Measurements from ENCODE around the gene DDX11.
A peak's percentile ranks its signal among the peaks of the same experiment; 100 is the strongest.
"Not testable (repeated sequence)": the region's sequence is repeated elsewhere in the genome, so short reads cannot be mapped to it uniquely, and the experiment has no call there.

Gene DDX11

DNA sequence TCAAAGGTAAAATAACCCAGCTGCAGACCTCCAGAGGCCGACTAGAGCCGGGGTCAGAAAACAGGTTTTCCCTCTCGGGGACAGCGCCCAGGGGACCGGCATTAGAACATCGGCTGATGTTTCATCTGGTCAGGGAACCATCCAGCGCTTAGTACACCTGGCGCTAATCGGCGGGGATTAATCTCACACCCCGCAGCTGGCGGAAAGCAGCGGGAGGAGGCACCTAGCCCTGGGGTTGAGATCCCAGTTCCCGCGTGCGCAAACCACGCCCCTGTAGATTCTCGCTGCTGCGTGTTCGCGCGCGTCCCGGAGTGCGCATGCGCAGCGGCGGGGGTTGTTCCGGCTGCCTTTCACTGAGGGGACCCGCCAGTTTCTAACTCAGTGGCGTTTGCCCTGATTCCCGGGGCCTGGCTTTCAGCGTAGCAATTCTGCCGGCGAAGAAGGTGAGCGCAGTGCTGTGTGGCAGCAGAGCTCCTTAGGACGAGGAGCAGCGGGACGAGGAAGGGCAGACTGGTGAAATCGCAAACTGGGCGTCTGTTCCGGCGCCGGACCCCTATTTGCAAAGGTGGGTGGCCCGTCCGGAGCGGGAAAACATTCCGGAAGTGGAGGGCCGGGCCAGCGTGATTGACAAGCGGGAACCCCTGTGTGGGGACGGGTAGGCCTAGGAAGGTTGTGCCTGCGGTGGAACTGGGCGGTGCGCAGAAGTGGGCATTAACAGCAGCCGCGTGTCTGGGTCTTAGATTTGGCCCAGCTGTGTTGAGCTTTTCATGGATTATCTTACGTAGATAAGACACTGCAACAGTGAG is at the start of gene DDX11:
TSS of gene DDX11 (plus strand) at position 334 of the 806 bp plus-strand sequence. CDS start 4,534 bp downstream, outside the sequence.
- DNase-seq: peak; percentile 88

DNA sequence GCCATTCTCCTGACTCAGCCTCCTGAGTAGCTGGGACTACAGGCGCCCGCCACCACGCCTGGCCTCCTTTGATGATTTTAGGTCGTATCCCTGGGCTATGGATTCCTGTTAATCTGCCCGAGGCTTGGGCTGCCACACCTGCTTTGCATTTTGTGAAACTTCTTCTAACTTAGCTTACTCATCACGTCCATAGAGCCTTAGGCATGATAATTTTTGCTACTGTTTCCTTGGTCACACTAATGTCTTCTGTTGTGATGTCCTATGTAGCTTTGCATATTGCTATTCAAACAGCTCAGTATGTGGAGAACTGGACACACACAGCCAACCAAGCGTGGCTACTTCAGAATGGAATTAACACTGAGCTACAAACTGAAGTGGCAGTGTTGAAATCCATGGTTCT is 47.5 kb upstream of the DDX11 start:
- DNase-seq: no peak

DNA sequence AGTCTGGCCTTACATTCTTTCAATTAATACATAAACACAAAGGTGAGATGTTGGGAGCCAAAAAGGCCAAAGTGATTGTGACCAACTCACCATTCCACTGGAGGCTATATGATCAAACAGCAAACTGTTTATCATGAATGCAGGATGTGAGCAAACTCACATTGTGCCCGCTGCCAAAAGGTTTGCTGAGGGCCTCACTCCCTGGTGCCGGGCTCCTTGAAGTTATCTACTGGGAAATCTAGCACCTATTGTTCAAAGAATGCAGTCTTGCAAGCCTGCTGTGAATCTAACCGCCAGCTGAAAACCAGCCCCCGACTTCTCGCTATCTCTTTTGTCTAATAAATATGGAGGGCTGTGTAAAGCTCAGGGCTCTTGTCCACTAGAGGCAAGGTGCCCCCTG is 46.7 kb upstream of the DDX11 start:
- DNase-seq: not testable (repeated sequence)

DNA sequence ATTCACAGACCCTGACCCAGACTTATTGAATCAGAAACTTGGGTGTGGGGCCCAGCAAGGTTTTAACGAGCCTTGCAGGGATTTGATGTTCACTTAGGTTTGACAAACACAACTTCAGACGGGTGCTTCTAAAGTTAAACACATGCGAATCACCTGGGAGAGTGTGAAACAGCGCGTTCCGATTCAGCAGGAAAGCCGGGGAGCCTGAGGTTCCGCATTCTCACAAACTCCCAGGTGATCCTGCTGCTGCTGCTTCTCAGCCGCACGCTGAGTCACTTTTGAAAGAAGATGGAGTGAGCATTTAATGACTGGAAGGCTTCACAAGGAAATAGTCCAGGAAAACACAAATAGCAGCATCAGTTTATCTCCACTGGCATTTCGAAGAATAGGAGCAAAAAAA is 44.2 kb upstream of the DDX11 start:
- DNase-seq: no peak

DNA sequence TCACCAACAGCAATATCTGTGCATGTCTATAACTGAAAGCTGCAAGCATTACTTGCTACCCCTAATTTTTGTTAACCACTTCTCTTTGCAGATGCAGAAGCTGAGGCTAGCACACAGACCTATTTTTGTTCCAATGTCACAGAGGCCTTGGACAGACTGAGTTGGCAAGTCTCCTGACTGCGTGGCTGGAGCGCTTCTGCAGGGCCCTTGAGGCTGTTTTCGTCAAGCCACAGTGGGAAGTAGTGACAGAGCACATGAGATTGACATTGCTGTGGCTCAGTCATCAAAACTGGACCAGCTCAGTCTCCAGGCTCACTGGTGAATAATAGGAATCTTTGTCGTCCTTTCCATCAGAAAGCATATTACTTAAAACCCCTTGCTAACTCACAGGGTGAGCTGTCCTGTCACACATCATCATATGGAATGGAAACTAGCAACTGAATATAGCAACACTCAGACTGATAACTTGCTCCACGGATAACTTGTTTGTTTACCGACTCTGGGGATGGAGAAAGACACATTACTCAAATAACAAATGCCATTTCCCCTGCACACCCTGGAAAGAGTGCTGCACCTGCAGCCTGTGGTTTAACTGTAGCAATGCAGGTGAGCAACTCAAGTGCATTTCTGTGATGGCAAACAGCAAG is 43.6 kb upstream of the DDX11 start:
- DNase-seq: no peak

DNA sequence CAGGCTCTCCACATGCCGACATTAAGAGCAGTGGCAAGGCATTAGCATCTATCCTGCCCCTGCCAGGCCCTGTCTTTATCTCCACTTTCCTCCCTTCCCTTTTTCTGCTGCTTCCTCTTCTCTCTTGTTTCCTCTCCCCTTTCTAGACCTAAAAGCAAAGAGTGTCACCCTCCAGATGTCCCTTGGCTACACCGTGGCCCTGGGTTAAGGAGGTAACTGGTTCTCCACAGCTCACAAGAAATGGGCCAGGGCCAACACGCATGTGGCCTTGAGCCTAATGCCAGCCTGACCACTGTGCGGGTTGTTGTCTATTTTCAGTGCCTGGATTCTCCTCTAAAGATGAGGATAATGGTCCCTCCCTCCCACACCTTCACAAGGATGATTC is 41.7 kb upstream of the DDX11 start:
- no peak for DNase-seq

DNA sequence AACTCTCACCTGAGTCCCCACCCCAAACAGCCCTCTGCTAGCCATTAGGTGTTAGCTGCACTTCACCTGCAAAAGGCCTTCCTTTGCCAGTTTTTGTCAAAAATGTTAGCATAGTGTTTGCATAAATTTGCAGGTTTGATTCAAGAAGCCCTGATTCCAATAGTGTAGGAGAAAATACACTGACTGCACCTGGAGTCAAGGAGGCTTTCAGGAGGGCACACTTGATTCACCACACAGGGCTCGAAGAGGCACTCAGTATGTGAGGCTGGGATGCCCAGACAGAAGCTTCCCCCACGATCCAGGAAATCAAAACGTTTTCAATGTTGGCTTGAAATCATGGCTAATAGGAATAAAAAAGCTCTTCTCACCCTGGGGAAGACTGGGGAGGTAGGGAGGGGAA is 40.5 kb upstream of the DDX11 start:
- DNase-seq: no peak

DNA sequence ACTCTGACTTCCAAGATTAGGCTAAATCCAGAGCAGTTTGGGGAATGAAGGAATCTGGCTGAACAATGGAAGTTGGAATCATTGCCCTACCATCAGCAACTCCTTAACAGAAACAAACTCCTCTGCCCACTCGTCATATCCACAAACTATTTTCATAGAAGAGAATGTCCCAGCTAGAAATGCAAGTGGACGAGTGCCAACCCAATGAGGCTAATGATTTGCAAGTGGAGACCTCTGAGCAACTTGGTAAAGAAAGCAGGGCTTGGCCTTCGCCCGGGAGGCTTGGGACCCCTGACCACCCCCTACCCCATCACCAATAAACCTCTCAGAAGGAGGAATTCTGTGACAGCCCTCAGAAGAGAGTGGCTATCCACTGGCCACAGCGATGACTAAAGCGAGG is 40.0 kb upstream of the DDX11 start:
- no peak for DNase-seq

DNA sequence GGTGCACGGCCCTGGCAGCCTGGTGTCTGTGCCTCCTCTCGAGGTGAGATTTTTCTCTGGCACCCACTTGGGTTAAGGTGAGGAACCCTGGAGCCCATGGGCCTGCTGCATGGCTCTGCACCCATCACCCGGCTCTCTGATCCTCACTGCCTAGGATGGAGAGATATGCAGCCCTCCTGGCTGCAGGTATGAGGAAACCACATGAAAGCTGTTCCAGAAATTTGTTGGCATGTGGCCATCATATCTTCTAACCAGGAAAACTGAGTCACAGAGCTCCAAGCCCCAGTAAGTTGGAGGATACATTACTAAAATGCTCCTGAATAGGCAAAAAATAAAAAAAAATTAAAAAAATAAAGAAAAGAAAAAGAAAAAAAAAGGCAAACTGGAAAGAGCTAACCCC is 39.3 kb upstream of the DDX11 start:
- DNase-seq: no peak

DNA sequence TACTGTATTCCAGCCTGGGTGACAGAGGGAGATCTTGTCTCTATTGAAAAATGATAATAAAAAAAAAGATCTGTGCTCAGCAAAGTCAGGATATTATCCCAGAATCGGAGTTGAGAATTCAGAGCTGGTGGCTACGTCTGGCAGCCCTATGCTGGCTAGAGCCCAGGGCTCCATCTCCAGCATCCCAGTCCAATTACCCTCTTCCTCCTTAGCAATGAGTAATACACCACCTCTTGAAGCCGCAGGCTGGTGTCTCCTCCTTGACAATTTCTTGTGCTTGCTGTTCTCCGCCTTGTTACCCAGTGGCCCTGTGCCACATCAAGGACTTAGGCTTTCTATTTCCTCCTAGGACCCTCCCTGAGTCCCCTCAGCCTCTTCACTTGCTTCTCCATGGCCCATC is 38.4 kb upstream of the DDX11 start:
- no peak for DNase-seq

DNA sequence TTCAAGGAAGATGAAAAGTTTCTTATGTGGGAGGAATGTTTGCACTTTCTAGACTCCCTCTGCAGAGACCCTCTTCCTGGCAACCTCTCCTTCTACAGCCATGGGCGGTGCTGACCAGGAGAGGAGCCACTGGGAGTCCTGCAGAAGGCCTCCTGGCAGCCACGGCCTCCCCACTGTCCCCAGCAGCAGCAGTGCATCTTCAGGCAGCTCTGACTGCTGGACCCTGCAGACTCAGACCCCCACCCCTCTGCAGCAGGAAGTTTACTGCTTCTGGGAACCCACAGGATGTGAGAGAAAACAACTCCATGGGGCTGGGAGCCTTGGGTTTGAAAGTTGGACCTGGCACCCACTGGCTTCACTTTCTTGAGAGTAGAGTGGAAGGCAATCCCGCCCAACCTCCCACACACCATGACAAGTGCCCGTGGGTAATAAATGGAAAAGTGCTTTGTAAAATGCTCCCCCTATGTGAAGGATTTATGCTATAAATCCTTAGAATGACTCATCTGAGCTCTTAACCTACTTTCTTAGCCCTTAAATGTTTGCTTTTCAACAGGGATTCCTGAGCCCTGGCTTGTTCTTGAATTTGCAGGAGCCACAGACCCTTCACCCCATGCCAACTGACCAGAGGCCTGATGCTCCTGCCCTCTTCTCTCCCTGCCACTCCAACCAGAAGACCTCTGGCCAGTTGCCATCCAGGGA is 37.5 kb upstream of the DDX11 start:
- DNase-seq: peak; percentile 21

DNA sequence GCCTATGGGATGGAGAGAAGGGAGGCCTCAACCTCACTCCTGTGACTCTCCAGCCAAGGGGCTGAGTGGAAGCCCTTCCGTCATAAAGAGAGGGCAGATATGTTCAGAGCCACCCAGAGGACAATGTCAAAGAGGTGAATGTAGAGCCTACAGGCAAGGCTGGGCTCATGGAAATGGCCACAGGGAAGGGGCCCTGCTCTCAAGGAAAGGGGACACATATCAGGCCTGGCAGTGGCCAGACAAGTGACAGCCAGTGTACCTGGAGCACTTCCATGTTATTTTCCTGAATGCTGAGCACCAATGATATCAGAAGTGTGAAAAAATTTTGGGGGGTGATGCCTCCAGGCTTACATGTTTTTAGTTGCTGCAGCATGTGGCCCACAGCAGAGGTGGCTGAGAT is 36.6 kb upstream of the DDX11 start:
- no peak for DNase-seq

DNA sequence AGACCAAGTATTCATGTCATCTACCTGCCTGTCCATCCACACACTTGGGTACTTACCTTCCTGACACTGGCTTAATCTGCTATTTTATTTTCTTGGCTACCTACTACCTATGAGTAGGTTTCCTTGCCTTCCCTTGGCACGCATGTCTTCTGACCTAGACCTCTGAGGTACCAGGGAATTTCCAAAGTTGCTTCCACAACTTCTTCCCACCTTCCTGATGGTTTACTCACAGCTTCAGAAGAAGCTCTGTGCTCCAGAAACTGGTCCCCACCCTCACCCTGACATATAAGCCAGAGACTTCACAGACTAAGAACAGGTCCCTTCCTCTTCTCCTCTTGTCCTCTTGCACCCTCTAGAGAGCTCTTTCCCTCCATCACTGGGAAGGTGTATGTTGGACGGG is 35.7 kb upstream of the DDX11 start:
- DNase-seq: no peak

DNA sequence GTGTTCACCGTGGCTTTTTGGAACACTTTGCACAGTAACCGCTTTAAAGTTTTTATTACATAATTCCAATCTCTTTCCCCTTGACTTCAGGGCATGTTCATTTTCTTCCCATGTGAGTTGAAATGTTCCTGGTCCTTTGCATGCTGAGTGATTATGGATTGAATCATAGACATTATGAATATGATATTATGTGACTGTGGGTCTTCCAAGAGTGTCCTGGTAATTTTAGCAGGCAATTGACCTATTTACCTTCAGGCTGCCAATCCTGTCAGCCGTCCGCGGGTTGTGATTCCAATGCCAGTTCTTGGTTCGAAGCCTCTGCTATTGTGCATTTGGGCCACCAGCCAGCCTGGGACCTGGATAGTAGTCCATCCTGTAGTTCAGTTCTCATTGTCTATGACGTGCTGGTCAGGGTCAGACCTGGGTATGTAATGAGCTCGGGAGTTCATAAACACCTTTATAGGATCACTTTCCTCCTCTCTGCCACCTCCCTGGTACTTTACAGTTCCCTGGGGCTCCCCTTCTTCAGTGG is 32.6 kb upstream of the DDX11 start:
- no peak for DNase-seq

DNA sequence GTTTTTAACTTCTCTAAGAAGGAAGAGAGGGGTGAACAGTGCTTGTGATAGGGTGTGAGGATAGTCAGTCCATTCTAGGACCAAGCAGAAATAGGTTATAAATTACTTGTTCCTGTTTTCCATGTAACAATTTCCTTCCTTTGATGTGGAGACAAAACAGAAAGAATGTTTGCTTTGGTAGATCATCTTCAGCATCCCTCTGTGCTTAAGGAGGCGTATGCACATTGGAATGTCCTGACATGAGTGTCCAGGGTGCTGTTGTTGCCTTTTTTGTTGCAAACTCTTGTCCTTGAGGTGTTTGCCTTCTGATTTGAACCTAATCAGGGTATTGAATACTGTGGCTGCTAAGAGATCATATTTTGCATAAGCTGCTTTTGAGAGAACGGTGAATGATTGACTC is 23.5 kb upstream of the DDX11 start:
- not testable (repeated sequence) for DNase-seq

DNA sequence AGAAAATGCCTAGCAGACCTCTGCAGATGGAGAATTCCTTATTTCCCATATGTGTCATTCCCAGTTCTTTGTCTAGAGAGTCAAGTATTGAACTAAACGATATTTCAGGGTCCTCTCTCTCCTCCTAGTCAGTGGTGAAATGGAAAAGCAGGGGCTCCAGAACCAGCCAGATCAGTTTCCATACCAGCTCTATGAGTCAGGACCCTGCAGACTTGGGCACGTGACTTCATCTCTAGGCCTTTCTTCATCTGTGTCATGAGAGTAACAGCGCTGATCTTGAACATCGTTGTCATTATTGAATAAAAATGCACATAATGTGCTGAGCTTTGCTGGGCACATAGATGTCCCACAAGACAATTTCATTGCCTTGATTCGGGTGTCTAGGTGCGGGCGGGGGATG is 23.1 kb upstream of the DDX11 start:
- not testable (repeated sequence) for DNase-seq

DNA sequence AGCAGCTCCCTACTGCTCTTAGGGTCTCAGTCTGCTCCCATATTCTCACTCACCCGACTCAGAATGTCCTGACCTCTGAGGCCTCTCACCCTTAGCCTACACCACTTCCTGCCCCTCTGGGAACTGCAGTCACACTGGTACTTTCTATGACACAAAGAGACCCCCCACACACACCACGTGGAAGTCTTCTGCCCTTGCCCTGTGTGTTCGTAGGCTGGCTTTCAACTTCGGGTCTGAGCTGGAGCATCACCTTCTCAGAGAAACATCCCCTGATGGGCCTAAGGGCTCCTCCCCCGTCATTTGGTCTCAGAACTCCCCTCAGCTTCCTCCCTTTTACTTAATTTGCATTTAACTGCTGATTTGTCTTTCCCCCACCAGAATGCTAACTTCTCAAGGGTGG is 22.0 kb upstream of the DDX11 start:
- not testable (repeated sequence) for DNase-seq

DNA sequence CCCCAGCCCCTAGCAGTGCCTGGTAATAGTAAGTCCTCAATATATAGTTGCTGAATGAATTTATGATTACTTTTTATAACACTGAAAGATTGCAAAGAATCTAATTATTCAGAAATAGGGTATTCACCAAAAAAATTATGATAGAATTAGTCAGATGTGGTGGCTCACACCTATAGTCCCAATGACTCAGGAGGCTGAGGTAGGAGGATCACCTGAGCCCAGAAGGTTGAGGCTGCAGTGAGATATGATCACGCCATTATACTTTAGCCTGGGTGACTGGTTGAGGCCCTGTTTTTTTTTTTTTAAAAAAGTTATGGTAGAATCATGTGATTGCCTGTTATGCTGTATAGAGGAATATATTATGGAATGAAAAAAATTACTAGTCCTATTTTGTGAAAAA is 21.5 kb upstream of the DDX11 start:
- DNase-seq: not testable (repeated sequence)

DNA sequence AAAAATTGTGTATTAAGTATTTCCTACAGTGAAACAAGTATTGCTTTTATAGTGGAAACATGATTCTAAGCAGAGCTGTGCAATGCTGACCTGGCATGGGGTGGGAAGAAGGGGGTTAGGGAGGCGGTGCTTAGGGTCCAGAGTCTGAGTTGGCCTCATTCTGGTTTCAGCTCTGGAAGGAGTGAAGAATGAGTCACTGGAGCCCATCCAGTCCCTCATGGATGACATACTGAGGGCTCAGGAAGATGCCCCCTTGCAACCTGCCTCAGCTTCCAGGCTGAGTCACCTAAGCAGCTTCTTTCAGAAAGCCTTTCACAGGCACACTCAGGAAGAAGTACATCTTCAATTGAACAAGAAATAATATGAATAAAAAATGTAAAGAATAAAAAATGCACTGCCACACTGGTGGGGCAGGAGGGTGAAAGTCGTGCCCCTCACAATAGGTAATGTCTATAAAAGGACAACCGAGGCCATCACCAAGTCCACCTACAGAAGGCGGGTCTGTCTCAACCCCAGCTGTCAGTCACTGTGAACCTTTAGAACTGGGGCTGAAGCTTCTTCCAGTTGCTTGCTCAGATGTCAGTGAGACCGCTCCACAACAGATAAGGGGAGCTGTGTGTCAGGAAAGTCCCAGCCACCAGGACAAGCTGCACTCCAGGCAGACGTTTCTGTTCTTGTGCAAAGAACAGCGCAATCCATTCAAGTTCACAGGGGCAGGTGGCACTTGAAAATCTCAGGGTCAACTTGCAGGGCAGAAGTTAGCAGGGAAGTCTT is 20.8 kb upstream of the DDX11 start:
- DNase-seq: peak; percentile 65

DNA sequence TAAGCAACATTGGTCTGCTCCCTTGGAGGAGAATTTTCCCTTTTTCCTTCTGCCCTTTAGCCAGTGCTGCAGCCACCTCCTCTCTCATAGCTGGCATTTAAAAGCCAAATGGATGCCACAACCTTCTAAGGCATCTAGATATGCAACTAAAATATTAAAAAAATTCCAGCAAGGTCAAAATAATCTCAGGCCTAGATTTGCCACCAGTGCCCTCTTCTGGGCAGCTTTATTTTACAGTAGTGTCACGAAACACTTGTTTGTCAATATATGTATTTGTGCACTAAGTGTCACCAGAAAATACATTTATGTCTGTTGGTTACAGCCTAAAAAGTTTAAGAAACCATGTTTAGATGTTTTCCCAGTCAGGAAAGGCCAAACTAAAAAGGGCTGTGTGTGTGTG is 19.7 kb upstream of the DDX11 start:
- not testable (repeated sequence) for DNase-seq

DNA sequence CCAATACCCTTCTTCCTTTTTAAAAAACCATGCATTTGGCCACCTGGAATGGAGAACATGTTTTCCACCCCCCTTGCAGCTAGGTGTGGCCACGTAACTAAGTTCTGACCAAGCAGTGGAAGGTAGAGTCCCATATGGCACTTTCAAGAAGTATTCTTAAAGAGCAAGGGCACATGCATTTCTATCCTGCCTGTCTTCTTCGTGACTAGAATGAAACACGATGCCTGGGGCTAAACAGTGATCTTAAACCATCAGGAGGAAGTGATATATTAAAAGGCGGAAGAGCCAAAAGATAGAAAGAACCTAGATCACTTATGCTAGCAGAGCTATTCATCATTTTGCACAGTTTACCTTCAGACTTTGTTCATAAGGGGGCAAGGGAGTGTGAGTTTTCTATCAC is 16.0 kb upstream of the DDX11 start:
- no peak for DNase-seq

DNA sequence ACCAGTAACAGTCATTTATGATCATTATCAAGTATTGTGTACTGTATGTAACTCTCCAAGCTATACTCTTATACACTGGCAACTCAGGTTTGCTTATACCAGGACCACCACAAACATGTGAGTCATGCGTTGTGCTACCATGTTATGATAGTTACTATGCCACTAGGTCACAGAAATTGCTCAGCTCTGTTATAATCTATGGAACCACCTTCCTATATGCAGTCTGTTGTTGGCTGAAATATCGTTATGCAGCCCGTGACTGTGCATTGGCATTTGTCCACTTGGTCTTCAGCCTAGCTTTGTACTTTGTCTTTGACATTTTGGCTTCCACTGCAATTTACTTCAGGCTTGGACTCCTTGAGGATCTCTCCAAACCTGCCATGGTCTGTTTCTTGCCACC is 7.5 kb upstream of the DDX11 start:
- DNase-seq: not testable (repeated sequence)

DNA sequence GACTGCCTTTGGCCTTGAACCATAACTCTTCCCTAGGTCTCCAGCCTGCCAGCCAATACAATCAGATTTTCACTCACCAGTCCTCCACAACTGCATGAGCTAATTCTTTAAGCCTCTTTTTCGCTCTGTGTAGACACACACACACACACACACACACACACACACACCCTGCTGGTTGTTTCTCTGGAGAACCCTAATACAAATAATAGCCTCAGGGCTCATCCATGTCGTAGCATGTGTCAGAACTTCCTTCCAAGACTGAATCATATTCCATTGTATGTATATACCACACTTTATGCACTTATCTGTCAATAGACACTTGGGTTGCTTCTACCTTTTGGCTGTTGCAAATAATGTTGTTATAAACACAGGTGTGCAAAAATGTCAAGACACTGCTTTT is 6.0 kb upstream of the DDX11 start:
- not testable (repeated sequence) for DNase-seq

Measured in fibroblast of upper back skin (primary cell).